Subcutaneous adipose tissue (tissue), 4 donors: ENCODE measurements around the gene DLAT. TPM values are rescaled to one million over a fixed set of nuclear protein-coding genes. Genes with fewer than 3 reads are reported as not detected.

Experiments used
- CTCF ChIP-seq: fragments of 450-650 bp; IDR thresholded peaks from one replicate; pipeline ENCODE4 v1.5.1; 2016; ENCODE audit warnings: low read depth, mild to moderate bottlenecking, control low read depth, antibody characterized with exemption, moderate library complexity
- total RNA-seq, 4 donors: library from RNA; depleted of rRNA; stranded (reverse); fragments of >200 nt; gene quantifications; one replicate each; pipeline ENCODE4 v1.1.0, GENCODE V29; 2016

The DLAT gene
- total RNA-seq, 4 donors from 2014 or later, result 24.1 to 51.0 (median 28.6) TPM

GRCh38 chr11:112082729-112083128 is 57.5 kb downstream of the DLAT start:
- TF ChIP-seq CTCF, result no peak

- no peak for TF ChIP-seq CTCF
Observed at GRCh38 chr11:112085822-112086421, 60.7 kb downstream of the DLAT start.

- TF ChIP-seq CTCF, result no peak
Observed at GRCh38 chr11:112086422-112087191, 61.4 kb downstream of the DLAT start, which contains the start of the genes SDHD and TIMM8B. TSS of gene SDHD (plus strand) at chr11:112086873. CDS start at chr11:112086908, 35 bp downstream. TSS of gene TIMM8B (minus strand) at chr11:112086756. CDS start at chr11:112086723, 33 bp downstream.

GRCh38 chr11:112087212-112087611 is 62.0 kb downstream of the DLAT start:
- no peak for TF ChIP-seq CTCF

GRCh38 chr11:112096194-112096593 is 71.0 kb downstream of the DLAT start:
- no peak for TF ChIP-seq CTCF

- no peak for TF ChIP-seq CTCF
Observed at GRCh38 chr11:112097734-112098528, 72.7 kb downstream of the DLAT start.

- TF ChIP-seq CTCF, result no peak
Observed at GRCh38 chr11:112100462-112100861, 75.3 kb downstream of the DLAT start.
